ENCODE data around the gene HMGXB4. TPM values are rescaled to one million over a fixed set of nuclear protein-coding genes. Genes with fewer than 3 reads are reported as not detected.

HMGXB4 gene
- polyA plus RNA-seq, 2 of the 4 experiments (the other 2 are of a cell fraction), result 12.9 to 29.5 TPM

DNA sequence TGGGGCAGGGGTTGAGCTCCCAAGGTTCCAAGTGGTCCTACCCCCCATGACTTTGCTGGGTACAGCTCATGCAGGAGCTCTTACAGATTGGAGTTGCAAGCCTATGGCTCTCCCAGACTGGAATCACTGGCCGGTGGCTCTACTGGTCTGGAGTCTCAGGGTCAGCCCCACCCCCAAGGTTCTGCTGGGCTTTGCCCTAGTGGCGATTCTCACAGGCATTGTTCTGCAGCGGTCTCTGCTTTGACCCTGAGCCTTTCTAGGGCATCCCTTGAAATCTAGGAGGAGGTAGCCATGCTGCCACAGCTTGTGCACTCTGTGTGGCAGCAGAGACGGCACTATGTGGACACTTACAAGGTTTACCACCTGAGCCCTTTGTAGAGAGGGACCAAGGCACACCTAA, 49.3 kb upstream of the HMGXB4 start:
- Histone ChIP-seq H3K4me2 (no peak overlapping the region), H3K27ac (no peak overlapping the region), H3K9me3 (no peaks in the 10 kb centered on the region), H3K4me3 (no peak overlapping the region), H3K4me1 (no peaks in the 10 kb centered on the region)
- DNase-seq (ENCODE audit: low read depth in 1 of 2, low spot score in 1 of 2) (no peak), ATAC-seq (no peak), FAIRE-seq (no peak)
- no peak for TF ChIP-seq FOXS1 (CRISPR knock-in tag; IDR thresholded peaks at IDR 0.05)
- TF ChIP-seq, protein P1, sequence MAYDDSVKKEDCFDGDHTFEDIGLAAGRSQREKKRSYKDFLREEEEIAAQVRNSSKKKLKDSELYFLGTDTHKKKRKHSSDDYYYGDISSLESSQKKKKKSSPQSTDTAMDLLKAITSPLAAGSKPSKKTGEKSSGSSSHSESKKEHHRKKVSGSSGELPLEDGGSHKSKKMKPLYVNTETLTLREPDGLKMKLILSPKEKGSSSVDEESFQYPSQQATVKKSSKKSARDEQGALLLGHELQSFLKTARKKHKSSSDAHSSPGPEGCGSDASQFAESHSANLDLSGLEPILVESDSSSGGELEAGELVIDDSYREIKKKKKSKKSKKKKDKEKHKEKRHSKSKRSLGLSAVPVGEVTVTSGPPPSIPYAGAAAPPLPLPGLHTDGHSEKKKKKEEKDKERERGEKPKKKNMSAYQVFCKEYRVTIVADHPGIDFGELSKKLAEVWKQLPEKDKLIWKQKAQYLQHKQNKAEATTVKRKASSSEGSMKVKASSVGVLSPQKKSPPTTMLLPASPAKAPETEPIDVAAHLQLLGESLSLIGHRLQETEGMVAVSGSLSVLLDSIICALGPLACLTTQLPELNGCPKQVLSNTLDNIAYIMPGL (CRISPR knock-in tag; IDR thresholded peaks at IDR 0.05; ENCODE audit: borderline replicate concordance), result no peak
- no peak for TF ChIP-seq CHD2 (IDR thresholded peaks at IDR 0.05; ENCODE audit: low read length, partially characterized antibody)
- TF ChIP-seq, protein P2, sequence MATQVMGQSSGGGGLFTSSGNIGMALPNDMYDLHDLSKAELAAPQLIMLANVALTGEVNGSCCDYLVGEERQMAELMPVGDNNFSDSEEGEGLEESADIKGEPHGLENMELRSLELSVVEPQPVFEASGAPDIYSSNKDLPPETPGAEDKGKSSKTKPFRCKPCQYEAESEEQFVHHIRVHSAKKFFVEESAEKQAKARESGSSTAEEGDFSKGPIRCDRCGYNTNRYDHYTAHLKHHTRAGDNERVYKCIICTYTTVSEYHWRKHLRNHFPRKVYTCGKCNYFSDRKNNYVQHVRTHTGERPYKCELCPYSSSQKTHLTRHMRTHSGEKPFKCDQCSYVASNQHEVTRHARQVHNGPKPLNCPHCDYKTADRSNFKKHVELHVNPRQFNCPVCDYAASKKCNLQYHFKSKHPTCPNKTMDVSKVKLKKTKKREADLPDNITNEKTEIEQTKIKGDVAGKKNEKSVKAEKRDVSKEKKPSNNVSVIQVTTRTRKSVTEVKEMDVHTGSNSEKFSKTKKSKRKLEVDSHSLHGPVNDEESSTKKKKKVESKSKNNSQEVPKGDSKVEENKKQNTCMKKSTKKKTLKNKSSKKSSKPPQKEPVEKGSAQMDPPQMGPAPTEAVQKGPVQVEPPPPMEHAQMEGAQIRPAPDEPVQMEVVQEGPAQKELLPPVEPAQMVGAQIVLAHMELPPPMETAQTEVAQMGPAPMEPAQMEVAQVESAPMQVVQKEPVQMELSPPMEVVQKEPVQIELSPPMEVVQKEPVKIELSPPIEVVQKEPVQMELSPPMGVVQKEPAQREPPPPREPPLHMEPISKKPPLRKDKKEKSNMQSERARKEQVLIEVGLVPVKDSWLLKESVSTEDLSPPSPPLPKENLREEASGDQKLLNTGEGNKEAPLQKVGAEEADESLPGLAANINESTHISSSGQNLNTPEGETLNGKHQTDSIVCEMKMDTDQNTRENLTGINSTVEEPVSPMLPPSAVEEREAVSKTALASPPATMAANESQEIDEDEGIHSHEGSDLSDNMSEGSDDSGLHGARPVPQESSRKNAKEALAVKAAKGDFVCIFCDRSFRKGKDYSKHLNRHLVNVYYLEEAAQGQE (IDR thresholded peaks at IDR 0.05), result no peak
- TF ChIP-seq FOSL2 (IDR thresholded peaks at IDR 0.05), result no peak
- no peak for TF ChIP-seq FOSL2 (CRISPR knock-in tag; IDR thresholded peaks at IDR 0.05)
- TF ChIP-seq FOSB (CRISPR knock-in tag; IDR thresholded peaks at IDR 0.05), result no peak
- no peak for TF ChIP-seq RNF2 (IDR thresholded peaks at IDR 0.05; ENCODE audit: borderline replicate concordance, low read depth)
- TF ChIP-seq, protein P3, sequence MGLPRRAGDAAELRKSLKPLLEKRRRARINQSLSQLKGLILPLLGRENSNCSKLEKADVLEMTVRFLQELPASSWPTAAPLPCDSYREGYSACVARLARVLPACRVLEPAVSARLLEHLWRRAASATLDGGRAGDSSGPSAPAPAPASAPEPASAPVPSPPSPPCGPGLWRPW (IDR thresholded peaks at IDR 0.05), result no peak
- TF ChIP-seq HOXA7 (CRISPR knock-in tag; IDR thresholded peaks at IDR 0.05), result no peak
- TF ChIP-seq JUN (IDR thresholded peaks at IDR 0.05), result no peak
- no peak for TF ChIP-seq MAZ (IDR thresholded peaks at IDR 0.05; ENCODE audit: borderline replicate concordance, low read depth, low read length)
- no peak for TF ChIP-seq RAD21 (conservative IDR thresholded peaks at IDR 0.05 in 1 of 2, IDR thresholded peaks at IDR 0.05 in 1 of 2)
- TF ChIP-seq, protein P4, sequence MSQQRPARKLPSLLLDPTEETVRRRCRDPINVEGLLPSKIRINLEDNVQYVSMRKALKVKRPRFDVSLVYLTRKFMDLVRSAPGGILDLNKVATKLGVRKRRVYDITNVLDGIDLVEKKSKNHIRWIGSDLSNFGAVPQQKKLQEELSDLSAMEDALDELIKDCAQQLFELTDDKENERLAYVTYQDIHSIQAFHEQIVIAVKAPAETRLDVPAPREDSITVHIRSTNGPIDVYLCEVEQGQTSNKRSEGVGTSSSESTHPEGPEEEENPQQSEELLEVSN (IDR thresholded peaks at IDR 0.05; ENCODE audit: borderline replicate concordance, low read depth), result no peak
- no peak for TF ChIP-seq GATA3 (IDR thresholded peaks at IDR 0.05; ENCODE audit: borderline replicate concordance)
- CTCF ChIA-PET, result interaction anchor here (1.0 kb wide), 1 partner anchor 23 kb away, joined by 3 read pairs; no protein-coding TSS in a partner anchor
- POLR2A ChIA-PET, result no interaction called here
- WGBS (ENCODE audit: missing lambda C conversion rate), result 90% methylated on average over 2 of the region's 4 CpGs

DNA sequence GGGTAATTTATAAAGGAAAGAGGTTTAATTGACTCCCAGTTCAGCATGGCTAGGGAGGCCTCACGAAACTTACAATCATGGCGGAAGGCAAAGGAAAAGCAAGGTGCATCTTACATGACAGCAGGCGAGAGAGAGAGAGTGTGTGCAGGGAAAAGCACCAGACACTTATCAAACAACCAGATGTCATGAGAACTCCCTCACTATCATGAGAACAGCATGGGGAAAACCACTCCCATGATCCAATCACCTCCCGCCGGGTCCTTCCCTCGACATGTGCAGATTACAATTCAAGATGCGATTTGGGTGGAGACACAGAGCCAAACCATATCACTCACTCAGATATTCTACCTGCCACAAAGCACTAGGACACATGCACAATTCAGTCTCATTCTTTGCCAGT, 48.1 kb upstream of the HMGXB4 start:
- no peak overlapping the region for H3K4me2 ChIP-seq
- H3K4me3 ChIP-seq, result no peak overlapping the region
- FAIRE-seq, result no peak
- no peaks in the 10 kb centered on the region for H3K4me1 ChIP-seq
- DNase-seq (ENCODE audit: low read depth in 1 of 2, low spot score in 1 of 2), result no peak
- WGBS (ENCODE audit: missing lambda C conversion rate), result 81% methylated on average over 7 of the region's 7 CpGs
- TF ChIP-seq JUNB (IDR thresholded peaks at IDR 0.05) (no peak), SMC3 (IDR thresholded peaks at IDR 0.05) (no peak), CEBPB (IDR thresholded peaks at IDR 0.05) (no peak), TFCP2L1 (CRISPR knock-in tag; IDR thresholded peaks at IDR 0.05) (no peak), RCOR1 (IDR thresholded peaks at IDR 0.05; ENCODE audit: low read depth, low read length) (no peak), NPAS2 (CRISPR knock-in tag; IDR thresholded peaks at IDR 0.05; ENCODE audit: borderline replicate concordance) (no peak)
- TF ChIP-seq, protein P2 (IDR thresholded peaks at IDR 0.05), result no peak
- TF ChIP-seq, protein P1 (CRISPR knock-in tag; IDR thresholded peaks at IDR 0.05; ENCODE audit: borderline replicate concordance), result no peak
- TF ChIP-seq, protein P5, sequence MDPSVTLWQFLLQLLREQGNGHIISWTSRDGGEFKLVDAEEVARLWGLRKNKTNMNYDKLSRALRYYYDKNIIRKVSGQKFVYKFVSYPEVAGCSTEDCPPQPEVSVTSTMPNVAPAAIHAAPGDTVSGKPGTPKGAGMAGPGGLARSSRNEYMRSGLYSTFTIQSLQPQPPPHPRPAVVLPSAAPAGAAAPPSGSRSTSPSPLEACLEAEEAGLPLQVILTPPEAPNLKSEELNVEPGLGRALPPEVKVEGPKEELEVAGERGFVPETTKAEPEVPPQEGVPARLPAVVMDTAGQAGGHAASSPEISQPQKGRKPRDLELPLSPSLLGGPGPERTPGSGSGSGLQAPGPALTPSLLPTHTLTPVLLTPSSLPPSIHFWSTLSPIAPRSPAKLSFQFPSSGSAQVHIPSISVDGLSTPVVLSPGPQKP (IDR thresholded peaks at IDR 0.05; ENCODE audit: low read depth, low read length), result no peak
- no peak for ATAC-seq
- no peaks in the 10 kb centered on the region for H3K9me3 ChIP-seq
- ChIA-PET CTCF (no interaction called here), POLR2A (no interaction called here)
- H3K27ac ChIP-seq, result no peak overlapping the region

All from A549 (cell line).